ENCODE data around the gene MTR. TPM values are rescaled to one million over a fixed set of nuclear protein-coding genes. Genes with fewer than 3 reads are reported as not detected.

The MTR gene
- total RNA-seq, 1 donor from 2014 or later: 37.1 TPM

DNA sequence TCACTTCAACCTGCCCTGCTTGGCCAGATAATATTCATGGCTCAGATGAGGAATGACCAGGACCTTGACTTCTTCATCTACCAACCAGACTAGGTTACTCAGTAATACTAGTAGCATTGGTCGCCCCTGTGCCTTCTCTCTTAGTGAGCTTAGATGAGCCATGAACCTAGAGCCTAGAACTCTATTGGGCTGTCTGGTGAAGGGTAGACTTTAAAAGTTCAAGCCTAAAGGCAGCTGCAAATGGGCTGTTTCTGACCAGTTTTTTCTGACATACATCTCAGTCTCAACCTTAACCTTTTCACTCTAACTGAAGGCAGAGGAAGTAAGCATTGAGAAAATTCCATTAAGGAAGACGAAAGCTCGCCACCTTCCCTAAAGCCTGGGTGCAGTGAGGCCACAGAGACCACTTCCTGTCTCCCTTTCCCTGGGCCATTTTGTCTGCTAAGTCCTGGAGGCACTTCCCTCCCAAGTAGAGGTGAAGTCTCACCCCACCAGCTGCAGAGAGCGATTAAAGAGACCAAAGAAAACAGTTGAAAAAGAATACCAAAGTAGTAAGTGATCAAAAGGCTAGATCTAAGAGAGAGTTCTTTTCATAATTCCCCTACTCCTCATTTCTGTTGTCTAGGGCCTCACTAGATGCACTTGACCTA is 53.3 kb downstream of the MTR start:
- ATAC-seq (ENCODE audit: low read depth) (no peak), DNase-seq (no peak)
- Mint-ChIP-seq H3K9me3 (no peaks in the 10 kb centered on the region), H3K27ac (no peak overlapping the region), H3K4me3 (no peak overlapping the region), H3K36me3 (ENCODE audit: low read depth) (peaks cover 61% of the 10 kb centered on the region), H3K27me3 (no peaks in the 10 kb centered on the region), H3K4me1 (no peaks in the 10 kb centered on the region)
- POLR2A ChIA-PET: no interaction called here
- intact Hi-C loops (cut with micrococcal nuclease): no loop called here
- CTCF ChIA-PET: no interaction called here
- TF ChIP-seq, protein P1, sequence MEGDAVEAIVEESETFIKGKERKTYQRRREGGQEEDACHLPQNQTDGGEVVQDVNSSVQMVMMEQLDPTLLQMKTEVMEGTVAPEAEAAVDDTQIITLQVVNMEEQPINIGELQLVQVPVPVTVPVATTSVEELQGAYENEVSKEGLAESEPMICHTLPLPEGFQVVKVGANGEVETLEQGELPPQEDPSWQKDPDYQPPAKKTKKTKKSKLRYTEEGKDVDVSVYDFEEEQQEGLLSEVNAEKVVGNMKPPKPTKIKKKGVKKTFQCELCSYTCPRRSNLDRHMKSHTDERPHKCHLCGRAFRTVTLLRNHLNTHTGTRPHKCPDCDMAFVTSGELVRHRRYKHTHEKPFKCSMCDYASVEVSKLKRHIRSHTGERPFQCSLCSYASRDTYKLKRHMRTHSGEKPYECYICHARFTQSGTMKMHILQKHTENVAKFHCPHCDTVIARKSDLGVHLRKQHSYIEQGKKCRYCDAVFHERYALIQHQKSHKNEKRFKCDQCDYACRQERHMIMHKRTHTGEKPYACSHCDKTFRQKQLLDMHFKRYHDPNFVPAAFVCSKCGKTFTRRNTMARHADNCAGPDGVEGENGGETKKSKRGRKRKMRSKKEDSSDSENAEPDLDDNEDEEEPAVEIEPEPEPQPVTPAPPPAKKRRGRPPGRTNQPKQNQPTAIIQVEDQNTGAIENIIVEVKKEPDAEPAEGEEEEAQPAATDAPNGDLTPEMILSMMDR (IDR thresholded peaks at IDR 0.05): no peak

DNA sequence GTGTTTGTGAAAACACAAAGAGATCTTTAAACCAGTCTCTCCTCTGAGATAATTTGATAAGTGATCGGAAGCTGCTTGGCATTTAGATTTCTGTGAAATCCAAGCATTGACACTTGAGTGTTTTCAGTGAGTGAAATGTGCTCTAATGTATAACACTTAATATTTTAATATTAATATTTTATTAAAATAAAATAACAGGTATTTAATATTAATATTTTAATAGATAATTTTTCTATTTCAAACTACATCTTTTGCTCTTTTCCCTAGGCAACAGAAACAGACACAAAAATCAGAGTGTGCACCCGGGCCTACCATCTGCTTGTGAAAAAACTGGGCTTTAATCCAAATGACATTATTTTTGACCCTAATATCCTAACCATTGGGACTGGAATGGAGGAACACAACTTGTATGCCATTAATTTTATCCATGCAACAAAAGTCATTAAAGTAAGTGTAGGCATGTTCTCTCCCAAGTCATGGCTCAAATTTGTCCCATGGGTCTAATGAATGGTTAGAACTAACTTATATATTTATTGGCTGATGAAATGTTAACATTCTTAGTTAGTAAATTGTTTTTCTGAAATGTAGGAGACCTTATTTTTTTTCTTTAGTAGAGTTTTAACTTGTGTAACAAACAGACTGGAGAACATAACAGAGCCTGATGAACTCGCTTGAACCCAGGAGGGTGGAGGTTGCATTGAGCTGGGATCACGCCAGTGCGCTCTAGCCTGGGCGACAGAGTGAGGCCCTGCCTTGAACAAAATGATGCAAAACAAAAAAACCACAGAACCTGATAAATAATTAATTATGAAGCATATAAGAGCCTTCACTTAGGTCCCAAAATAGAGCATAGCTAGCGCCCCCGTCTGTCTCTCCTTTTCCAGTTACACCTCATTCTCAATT is 55.2 kb downstream of the MTR start:
- no peak overlapping the region for H3K27ac Mint-ChIP-seq
- TF ChIP-seq, protein P1 (IDR thresholded peaks at IDR 0.05): no peak
- no peaks in the 10 kb centered on the region for H3K4me1 Mint-ChIP-seq
- no peaks in the 10 kb centered on the region for H3K27me3 Mint-ChIP-seq
- ChIA-PET CTCF (no interaction called here), POLR2A (no interaction called here)
- no peaks in the 10 kb centered on the region for H3K9me3 Mint-ChIP-seq
- intact Hi-C loops (cut with micrococcal nuclease): no loop called here
- ATAC-seq (ENCODE audit: low read depth): no peak
- DNase-seq: no peak
- H3K36me3 Mint-ChIP-seq (ENCODE audit: low read depth): peaks cover 80% of the 10 kb centered on the region
- H3K4me3 Mint-ChIP-seq: no peak overlapping the region

DNA sequence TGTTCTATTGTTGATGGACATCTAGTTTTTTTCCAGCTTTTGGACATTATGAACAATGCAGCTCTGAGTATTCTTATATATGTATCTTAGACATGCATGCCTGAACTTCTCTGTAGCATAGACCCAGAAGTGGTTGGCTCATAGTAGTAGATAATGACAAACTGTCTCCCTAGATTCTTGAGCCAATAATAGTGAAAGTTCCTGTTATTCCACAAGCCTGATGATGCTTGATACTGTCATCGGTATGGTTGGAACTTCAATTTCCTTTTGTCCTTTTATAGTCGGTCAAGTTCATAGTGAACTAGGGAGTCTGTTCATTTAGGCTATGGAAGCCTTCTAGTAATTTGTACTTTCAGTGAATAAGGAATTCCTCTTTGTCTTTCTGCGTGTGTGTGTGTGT is 56.8 kb downstream of the MTR start:
- DNase-seq (no peak), ATAC-seq (ENCODE audit: low read depth) (no peak)
- Mint-ChIP-seq H3K4me1 (no peaks in the 10 kb centered on the region), H3K9me3 (no peaks in the 10 kb centered on the region), H3K27ac (no peak overlapping the region), H3K27me3 (no peaks in the 10 kb centered on the region), H3K36me3 (ENCODE audit: low read depth) (peaks cover 91% of the 10 kb centered on the region), H3K4me3 (no peak overlapping the region)
- TF ChIP-seq, protein P1 (IDR thresholded peaks at IDR 0.05): no peak
- ChIA-PET POLR2A (no interaction called here), CTCF (no interaction called here)
- intact Hi-C loops (cut with micrococcal nuclease): no loop called here

DNA sequence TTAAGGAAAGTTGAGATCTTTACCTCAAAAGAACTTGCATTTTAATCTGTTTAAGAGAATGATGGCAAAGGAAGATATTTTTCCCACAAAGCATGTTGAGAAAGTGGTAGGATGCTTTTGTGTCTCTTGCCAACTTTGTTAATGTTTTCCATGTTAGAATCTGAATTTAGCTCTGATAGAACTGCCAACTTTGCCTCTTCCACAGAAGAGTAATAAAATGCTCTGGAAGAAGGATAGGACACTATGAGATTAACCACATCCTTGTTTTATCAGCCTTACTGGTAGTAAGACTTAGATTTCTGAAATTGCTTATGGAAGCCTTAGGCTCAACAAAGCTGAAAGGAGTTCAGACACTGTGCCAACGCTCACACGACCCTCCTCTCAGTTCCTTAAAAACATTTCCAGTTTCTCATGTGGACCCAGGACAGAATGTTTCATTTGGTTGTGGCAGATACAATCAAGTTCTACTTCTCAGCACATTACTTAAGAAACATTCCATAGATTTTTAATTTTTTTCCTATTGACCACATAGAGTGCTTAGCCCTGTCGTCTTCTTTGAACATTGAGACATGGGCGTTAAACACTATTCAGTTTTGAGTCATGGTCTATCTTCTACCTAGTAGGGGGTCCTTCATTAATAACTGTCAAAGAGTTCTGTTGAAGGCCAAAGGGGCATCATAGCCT is 59.0 kb downstream of the MTR start:
- no peaks in the 10 kb centered on the region for H3K27me3 Mint-ChIP-seq

More for the DNA sequence above, 59.0 kb downstream of the MTR start:
- CTCF ChIA-PET: no interaction called here
- H3K4me1 Mint-ChIP-seq: no peaks in the 10 kb centered on the region
- POLR2A ChIA-PET: no interaction called here
- H3K27ac Mint-ChIP-seq: no peak overlapping the region
- TF ChIP-seq, protein P1 (IDR thresholded peaks at IDR 0.05): no peak
- no peak for DNase-seq
- intact Hi-C loops (cut with micrococcal nuclease): no loop called here
- no peak for ATAC-seq (ENCODE audit: low read depth)
- H3K4me3 Mint-ChIP-seq: no peak overlapping the region
- peaks cover 93% of the 10 kb centered on the region for H3K36me3 Mint-ChIP-seq (ENCODE audit: low read depth)
- no peaks in the 10 kb centered on the region for H3K9me3 Mint-ChIP-seq
